H1 (cell line): ENCODE measurements around the gene FASTK. TPM values are rescaled to one million over a fixed set of nuclear protein-coding genes. Genes with fewer than 3 reads are reported as not detected.

Experiments used
- CTCF ChIA-PET: fragments of 300-600 bp; sonication (Branson Sonifier 250); formaldehyde crosslinking; loops from one replicate; lab custom pipeline; 2021; ENCODE audit not compliant: partially characterized antibody; lab: Charles Lee
- POLR2A ChIA-PET: fragments of 300-600 bp; sonication (Branson Sonifier 250); formaldehyde crosslinking; loops from one replicate; lab custom pipeline; 2021; ENCODE audit warnings: inconsistent platforms; ENCODE audit not compliant: partially characterized antibody; lab: Charles Lee
- DNase-seq, 2 experiments: peaks; one replicate each; pipeline versions ENCODE4 v3.0.0 to v3.0.0-alpha.2; 2010 to 2022; ENCODE audit warnings: low spot score in 2 of 2, low read depth in 1 of 2, mixed read lengths in 1 of 2
- FAIRE-seq: peaks from 2 replicates; lab custom pipeline; 2011; peaks lifted over from hg19 to GRCh38; lab: Jason Lieb, UNC
- H2AFZ ChIP-seq: 2 replicates; pipeline ENCODE4 v1.8.1; 2012; ENCODE audit warnings: low read length, inconsistent platforms
- H2AK5ac ChIP-seq: 2 replicates; pipeline ENCODE4 v1.6.1; 2013; ENCODE audit warnings: low read depth, low read length
- H2BK120ac ChIP-seq: replicated peaks from 2 replicates; pipeline ENCODE3; 2013; ENCODE audit warnings: low read depth, low read length, inconsistent platforms
- H2BK12ac ChIP-seq: 2 replicates; pipeline ENCODE4 v1.6.1; 2013; ENCODE audit warnings: low read depth, low read length
- H2BK15ac ChIP-seq: 2 replicates; pipeline ENCODE4 v1.6.1; 2013; ENCODE audit warnings: low read length
- H2BK20ac ChIP-seq: 2 replicates; pipeline ENCODE4 v1.6.1; 2013; ENCODE audit warnings: low read length
- H2BK5ac ChIP-seq: 2 replicates; pipeline ENCODE4 v1.6.1; 2013; ENCODE audit warnings: low read depth, low read length
- H3K14ac ChIP-seq: 2 replicates; pipeline ENCODE4 v1.6.1; 2013; ENCODE audit warnings: inconsistent platforms; ENCODE audit not compliant: insufficient read length
- H3K18ac ChIP-seq: 2 replicates; pipeline ENCODE4 v1.6.1; 2013; ENCODE audit warnings: low read length; ENCODE audit errors: extremely low read depth
- H3K23ac ChIP-seq: 2 replicates; pipeline ENCODE4 v1.6.1; 2013; ENCODE audit warnings: inconsistent platforms; ENCODE audit not compliant: insufficient read length
- H3K23me2 ChIP-seq: 2 replicates; pipeline ENCODE4 v1.6.1; 2013; ENCODE audit warnings: low read depth, low read length
- H3K27ac ChIP-seq: 2 replicates; pipeline ENCODE4 v1.6.1; 2011; ENCODE audit warnings: low read depth, low read length, inconsistent platforms
- H3K27me3 ChIP-seq, 4 experiments: replicated peaks in 1 of 4; 1 replicate in 1 of 4; 2 replicates in 3 of 4; pipeline versions ENCODE4 v1.6.1 to v1.8.1; 2011 to 2013; ENCODE audit warnings: low read length in 3 of 4, mild to moderate bottlenecking in 3 of 4, inconsistent platforms in 2 of 4, mixed read lengths in 2 of 4, moderate library complexity in 1 of 4; ENCODE audit not compliant: control insufficient read depth in 3 of 4, insufficient read depth in 3 of 4; ENCODE audit errors: extremely low read depth in 1 of 4
- H3K36me3 ChIP-seq, 4 experiments: 2 replicates each; pipeline versions ENCODE4 v1.6.1 to v1.8.1; 2011 to 2013; ENCODE audit warnings: mild to moderate bottlenecking in 4 of 4, low read length in 3 of 4, moderate library complexity in 2 of 4, control low read depth in 1 of 4, inconsistent platforms in 1 of 4; ENCODE audit not compliant: insufficient read depth in 4 of 4, control insufficient read depth in 2 of 4
- H3K4ac ChIP-seq: replicated peaks from 2 replicates; pipeline ENCODE3; 2013; ENCODE audit warnings: low read length, low read depth, mixed read lengths, inconsistent platforms; ENCODE audit not compliant: insufficient read length
- H3K4me1 ChIP-seq, 4 experiments: replicated peaks in 1 of 4; 1 replicate in 1 of 4; 2 replicates in 3 of 4; pipeline versions ENCODE4 v1.6.1 to v1.8.1; 2011 to 2013; ENCODE audit warnings: low read length in 3 of 4, inconsistent platforms in 2 of 4, mixed read lengths in 1 of 4; ENCODE audit not compliant: insufficient read depth in 4 of 4, control insufficient read depth in 3 of 4
- H3K4me2 ChIP-seq, 2 experiments: 2 replicates each; pipeline versions ENCODE4 v1.6.1 to v1.8.1; 2011 to 2013; ENCODE audit warnings: low read depth in 2 of 2, low read length in 2 of 2, control low read depth in 1 of 2, inconsistent platforms in 1 of 2, mild to moderate bottlenecking in 1 of 2; ENCODE audit not compliant: insufficient read depth in 1 of 2
- H3K4me3 ChIP-seq, 4 experiments: fragments of 200-600, 300-600 bp in 1 of 4; sonication (generic), shearing (Covaris generic), sonication (Bioruptor Twin) in 1 of 4; 2 replicates each; pipeline versions ENCODE4 v1.5.1 to v1.8.1; 2011 to 2016; ENCODE audit warnings: low read length in 4 of 4, low read depth in 3 of 4, control low read depth in 2 of 4, inconsistent platforms in 2 of 4, mild to moderate bottlenecking in 2 of 4, mixed read lengths in 1 of 4, moderate library complexity in 1 of 4; ENCODE audit not compliant: insufficient read depth in 2 of 4; ENCODE audit errors: extremely low read depth in 1 of 4
- H3K56ac ChIP-seq: replicated peaks from 2 replicates; pipeline ENCODE3; 2013; ENCODE audit warnings: low read depth, mild to moderate bottlenecking, mixed read lengths, low read length, inconsistent platforms; ENCODE audit not compliant: insufficient read length
- H3K79me1 ChIP-seq: 2 replicates; pipeline ENCODE4 v1.6.1; 2013; ENCODE audit warnings: low read depth, low read length, control low read depth
- H3K79me2 ChIP-seq, 2 experiments: 2 replicates each; pipeline versions ENCODE4 v1.6.1 to v1.8.1; 2012 to 2013; ENCODE audit warnings: low read length in 2 of 2, mild to moderate bottlenecking in 2 of 2, inconsistent platforms in 1 of 2; ENCODE audit not compliant: insufficient read depth in 2 of 2, control insufficient read depth in 1 of 2
- H3K9ac ChIP-seq, 4 experiments: replicated peaks in 1 of 4; 1 replicate in 1 of 4; 2 replicates in 3 of 4; pipeline versions ENCODE4 v1.6.1 to v1.8.1; 2011 to 2013; ENCODE audit warnings: low read depth in 3 of 4, low read length in 3 of 4, control low read depth in 2 of 4, mild to moderate bottlenecking in 2 of 4, moderate library complexity in 2 of 4, inconsistent platforms in 1 of 4; ENCODE audit errors: extremely low read depth in 1 of 4
- H3K9me3 ChIP-seq, 2 experiments: 2 replicates each; pipeline versions ENCODE4 v1.6.1 to v1.8.1; 2012 to 2013; ENCODE audit warnings: mild to moderate bottlenecking in 2 of 2, moderate library complexity in 2 of 2, control low read depth in 1 of 2, inconsistent platforms in 1 of 2, low read depth in 1 of 2, low read length in 1 of 2, mixed read lengths in 1 of 2; ENCODE audit not compliant: insufficient read depth in 2 of 2
- H4K20me1 ChIP-seq, 2 experiments: replicated peaks in 1 of 2; 2 replicates each; pipeline versions ENCODE3 to v1.8.1; 2011 to 2013; ENCODE audit warnings: inconsistent platforms in 2 of 2, low read length in 2 of 2, mild to moderate bottlenecking in 1 of 2; ENCODE audit not compliant: insufficient read depth in 2 of 2, control insufficient read depth in 1 of 2
- H4K5ac ChIP-seq: 2 replicates; pipeline ENCODE4 v1.6.1; 2013; ENCODE audit warnings: low read length, low read depth, mixed read lengths, inconsistent platforms; ENCODE audit not compliant: insufficient read length
- H4K8ac ChIP-seq: 2 replicates; pipeline ENCODE4 v1.8.0; 2013; ENCODE audit warnings: mild to moderate bottlenecking, moderate library complexity, low read length, inconsistent platforms; ENCODE audit not compliant: insufficient read depth; ENCODE audit errors: extremely low read depth
- H4K91ac ChIP-seq: replicated peaks from 2 replicates; pipeline ENCODE3; 2013; ENCODE audit warnings: low read length, mixed read lengths, inconsistent platforms; ENCODE audit not compliant: insufficient read length
- CBX8 ChIP-seq: fragments of 300-800, 300-1000 bp; sonication (generic); IDR thresholded peaks from 2 replicates; pipeline ENCODE4 v1.7.1; 2016; ENCODE audit warnings: low read depth, low read length, borderline replicate concordance
- GABPA ChIP-seq: IDR thresholded peaks from 2 replicates; pipeline ENCODE4 v1.6.1; 2011; ENCODE audit warnings: mild to moderate bottlenecking, low read length, moderate library complexity, borderline replicate concordance; ENCODE audit not compliant: insufficient read depth
- NRF1 ChIP-seq: IDR thresholded peaks from 2 replicates; pipeline ENCODE4 v1.6.1; 2011; ENCODE audit warnings: mild to moderate bottlenecking, low read depth, low read length, improper control_type of control experiment
- RBBP5 ChIP-seq: IDR thresholded peaks from 2 replicates; pipeline ENCODE4 v1.7.1; 2012; ENCODE audit warnings: low read depth, mild to moderate bottlenecking, inconsistent platforms, low read length, moderate library complexity, borderline replicate concordance
- SAP30 ChIP-seq: fragments of 300-600 bp; sonication (generic); IDR thresholded peaks from 2 replicates; pipeline ENCODE4 v1.7.1; 2012; ENCODE audit warnings: low read length, moderate library complexity, mild to moderate bottlenecking, inconsistent platforms; ENCODE audit not compliant: insufficient read depth, insufficient replicate concordance
- SUZ12 ChIP-seq: fragments of 200-600 bp; sonication (generic); IDR thresholded peaks from 2 replicates; pipeline ENCODE4 v1.6.1; 2012; ENCODE audit warnings: mild to moderate bottlenecking, inconsistent platforms, low read length, moderate library complexity, mixed read lengths
- WGBS, 2 experiments: shearing (Covaris generic) in 1 of 2; methylation state at CpG; one replicate each; pipeline versions ENCODE4 v1.1.6 to v1.1.7; 2013 to 2015; ENCODE audit warnings: low lambda C conversion rate in 2 of 2, mixed read lengths in 2 of 2, inconsistent platforms in 1 of 2, low coverage in 1 of 2, missing lambda C conversion rate in 1 of 2; ENCODE audit not compliant: insufficient replicate concordance in 2 of 2, insufficient coverage in 1 of 2, insufficient read length in 1 of 2; ENCODE audit errors: extremely low coverage in 1 of 2, missing lambda C conversion rate in 1 of 2; 5-methylcytosine and 5-hydroxymethylcytosine counted together
- polyA plus RNA-seq, 7 experiments: library from polyadenylated mRNA; depleted of rRNA in 3 of 7; stranded (reverse) in 5 of 7; unstranded in 2 of 7; fragments of >200 nt in 5 of 7; fragments of 200-250 nt in 2 of 7; gene quantifications; 1 replicate in 5 of 7; 2 replicates in 1 of 7; 4 replicates in 1 of 7; pipeline versions ENCODE4 v1.2.1 to v1.2.3, GENCODE V29; 2011 to 2013; ENCODE audit warnings: missing spikeins in 2 of 7, mixed read lengths in 2 of 7
- total RNA-seq: library from RNA; stranded (reverse); fragmentation: NEBNext Ultra II Directional; extraction: Animal tissue kit (Norgen Biotek cat#: 25700); gene quantifications from 2 replicates; pipeline ENCODE4 v1.2.1, GENCODE V29; 2021

Gene FASTK
- total and polyA plus RNA-seq, 2 of the 8 experiments (the other 6 are each of a cell fraction or from before 2014, with no cell fraction given), result 39.4 to 84.0 TPM

DNA sequence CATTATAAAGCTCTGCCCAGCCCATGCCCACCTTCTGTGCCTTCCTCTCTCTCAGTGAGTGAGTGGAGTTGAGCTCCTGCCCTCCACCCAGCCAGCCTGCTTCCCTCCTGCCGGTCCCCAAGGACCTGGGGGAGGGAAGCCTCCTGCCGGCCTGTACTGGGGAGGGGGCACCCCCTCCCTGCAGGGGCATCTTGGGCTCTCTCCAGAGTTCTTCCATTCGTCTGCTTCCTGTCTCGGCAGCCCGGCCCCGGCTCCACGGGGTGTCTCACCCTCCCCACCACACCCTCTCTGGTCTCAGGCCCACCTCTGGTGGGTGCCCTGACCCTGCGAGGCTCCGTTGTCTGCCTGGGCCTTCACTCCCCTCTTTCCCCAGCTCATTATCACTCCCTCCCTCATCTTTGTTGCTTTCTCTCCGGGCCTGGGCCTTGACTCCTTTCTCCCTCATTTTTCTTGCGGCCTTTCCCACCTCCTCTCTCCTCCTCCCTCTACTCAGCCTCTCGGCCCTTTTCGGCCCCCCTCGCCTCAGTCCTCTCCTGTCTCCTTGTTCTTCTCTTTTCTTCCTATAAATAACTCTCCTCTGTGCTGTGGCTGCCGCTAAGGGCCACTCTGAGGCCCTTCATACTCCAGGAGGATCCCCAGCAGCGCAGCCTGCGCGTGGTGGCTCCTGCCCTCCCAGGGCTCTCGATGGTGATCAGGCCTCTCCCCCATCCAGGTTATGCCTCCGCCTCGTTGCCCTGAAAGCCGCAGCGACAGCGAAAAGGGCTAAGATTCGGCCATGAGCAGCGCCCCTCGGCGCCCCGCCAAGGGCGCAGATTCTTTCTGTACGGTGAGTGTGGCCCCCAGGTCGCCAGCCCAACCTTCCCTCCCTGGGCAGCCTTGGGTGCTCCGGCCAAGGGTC lies 19.1 kb downstream of the FASTK start:
- no peak overlapping the region for H3K56ac ChIP-seq
- H2BK5ac ChIP-seq, result peak overlapping the region; percentile 82; the same call in 1 of the 2 replicates
- DNase-seq, result peak in 1 of 2 experiments; percentile 63
- H4K91ac ChIP-seq, result peak overlapping the region; percentile 34
- ChIA-PET POLR2A (interaction anchor here (0.7 to 7.9 kb wide), 16 partner anchors 10 to 191 kb away, joined by 3 to 77 read pairs (median 6); partner anchors contain the start of genes ABCB8, AGAP3 and FASTK), CTCF (interaction anchor here (0.8 to 9.7 kb wide), 15 partner anchors 11 to 87 kb away, joined by 3 to 88 read pairs (median 5); partner anchors contain the start of genes ABCB8 and AGAP3)
- H4K20me1 ChIP-seq, result peaks cover 5 to 11% of the 10 kb centered on the region in 2 experiments
- H4K5ac ChIP-seq, result no peak overlapping the region
- no peak for TF ChIP-seq GABPA
- no peak for TF ChIP-seq CBX8
- no peak for TF ChIP-seq SAP30
- TF ChIP-seq NRF1, result no peak
- no peak for TF ChIP-seq SUZ12
- no peak for TF ChIP-seq RBBP5
- H3K79me2 ChIP-seq, result peaks cover 0 to 8% of the 10 kb centered on the region in 2 experiments; a peak in 1 of 4 replicates
- peaks cover 9 to 40% (median 32%) of the 10 kb centered on the region in 4 experiments for H3K4me1 ChIP-seq
- peaks cover 33% of the 10 kb centered on the region for H3K23me2 ChIP-seq
- peaks cover 6% of the 10 kb centered on the region; the same call in 1 of the 2 replicates for H3K79me1 ChIP-seq
- H2BK20ac ChIP-seq, result no peak overlapping the region
- peaks cover 0 to 7% (median 2%) of the 10 kb centered on the region in 4 experiments; a peak in 4 of 7 replicates for H3K27me3 ChIP-seq
- H3K14ac ChIP-seq, result no peak overlapping the region
- H3K4ac ChIP-seq, result peak overlapping the region; percentile 36
- no peak for FAIRE-seq
- peak overlapping the region; percentile 86 to 99 for H3K4me2 ChIP-seq
- no peak overlapping the region for H2BK120ac ChIP-seq
- peak overlapping the region in 2 of 4 experiments; percentile 25 to 38; a peak in 1 of 7 replicates for H3K9ac ChIP-seq
- 43% methylated on average over 29 of the region's 33 CpGs; no CpG with 5 or more reads in 1 of the 2 experiments for WGBS, 2 experiments
- H4K8ac ChIP-seq, result no peak overlapping the region; the same call in 1 of the 2 replicates
- H2BK12ac ChIP-seq, result peak overlapping the region; percentile 75; the same call in 1 of the 2 replicates
- peak overlapping the region; percentile 19 to 91 (median 74); a peak in 6 of 8 replicates for H3K4me3 ChIP-seq
- peaks cover 0 to 18% (median 9%) of the 10 kb centered on the region in 4 experiments; a peak in 6 of 8 replicates for H3K36me3 ChIP-seq
- no peak overlapping the region for H2AFZ ChIP-seq
- H3K27ac ChIP-seq, result no peak overlapping the region
- peak overlapping the region; percentile 48; the same call in 1 of the 2 replicates for H2BK15ac ChIP-seq
- H3K23ac ChIP-seq, result no peak overlapping the region
- no peaks in the 10 kb centered on the region for H3K9me3 ChIP-seq
- peak overlapping the region; percentile 93; the same call in 1 of the 2 replicates for H2AK5ac ChIP-seq
- peak overlapping the region; percentile 52 for H3K18ac ChIP-seq
